Frontal cortex (tissue), 4 donors: Measurements from ENCODE around the gene UBL7. TPM values are rescaled to one million over a fixed set of nuclear protein-coding genes. Genes with fewer than 3 reads are reported as not detected.

Source experiments
- DNase-seq, 2 donors: peaks; one replicate each; pipeline ENCODE4 v3.0.0; 2012; ENCODE audit warnings: low spot score in 2 of 2
- FAIRE-seq: peaks from 2 replicates; lab custom pipeline; 2012; peaks lifted over from hg19 to GRCh38; lab: Jason Lieb, UNC
- total RNA-seq: library from RNA; depleted of rRNA; stranded (reverse); fragments of >200 nt; gene quantifications from one replicate; pipeline ENCODE4 v1.2.3, GENCODE V29; 2014
- donor health status: control.
- donor health status: control.
- donor health status: control.

The UBL7 gene
- total RNA-seq, 1 donor from 2014 or later: 28.9 TPM

- FAIRE-seq (no peak), DNase-seq (no peak)
These were observed 17.7 kb downstream of the UBL7 start for GRCh38 chr15:74443100-74443909.

- FAIRE-seq: no peak
- no peak for DNase-seq
These were observed 18.4 kb downstream of the UBL7 start for GRCh38 chr15:74442604-74443003.

DNA sequence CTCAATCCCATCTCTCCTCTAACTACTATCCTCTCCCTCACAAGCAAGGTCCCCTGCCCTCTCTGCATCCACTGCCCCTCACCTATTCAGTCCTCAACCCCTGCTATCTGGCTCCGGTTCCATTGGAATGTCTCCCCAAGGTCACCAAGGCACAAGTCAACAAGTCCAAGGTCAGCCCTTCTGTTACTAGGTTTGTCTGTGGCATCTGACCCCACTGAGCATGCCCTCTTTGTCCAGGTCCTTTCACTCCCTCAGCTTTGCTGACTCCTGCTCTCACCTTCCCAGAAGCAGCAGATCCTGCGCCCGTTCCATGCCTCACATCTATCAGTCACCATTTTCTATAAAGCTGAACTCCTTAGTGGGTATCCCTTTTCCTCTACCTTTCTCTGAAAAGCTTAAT lies 18.9 kb downstream of the UBL7 start:
- FAIRE-seq (no peak), DNase-seq (no peak)

DNA sequence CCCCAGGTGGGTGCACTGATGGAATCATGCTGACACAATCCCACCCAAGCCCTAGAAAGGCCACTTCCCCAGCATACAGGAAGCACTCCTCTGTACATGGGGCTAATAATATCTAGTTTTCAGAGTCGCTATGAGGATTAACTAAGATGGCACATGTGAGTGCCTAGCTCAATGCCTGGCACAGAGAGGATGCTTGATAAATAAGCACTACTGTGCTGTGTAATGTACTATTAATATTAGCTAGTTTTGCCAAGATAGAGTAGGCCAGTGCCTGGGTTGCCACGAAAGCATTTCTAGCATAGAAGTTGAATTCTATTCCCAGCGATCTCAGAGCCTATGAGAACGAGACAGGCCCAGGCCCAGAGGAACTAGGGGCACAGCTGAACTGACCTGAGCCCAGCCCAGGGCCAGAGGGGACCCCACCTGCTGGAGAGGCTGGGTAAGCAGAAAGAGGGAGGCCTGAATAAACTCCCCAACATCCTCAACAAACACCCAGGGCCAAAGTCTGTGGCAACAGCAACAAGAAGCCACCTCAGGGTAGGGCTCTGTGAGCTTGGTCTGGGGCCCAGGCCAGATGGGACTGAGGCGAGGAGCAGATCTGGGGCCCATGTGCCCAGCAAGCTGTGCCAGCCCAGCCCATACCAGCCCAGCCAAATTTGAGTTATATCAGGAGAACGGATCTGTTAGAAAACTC lies 19.6 kb downstream of the UBL7 start:
- FAIRE-seq: no peak
- no peak for DNase-seq

DNA sequence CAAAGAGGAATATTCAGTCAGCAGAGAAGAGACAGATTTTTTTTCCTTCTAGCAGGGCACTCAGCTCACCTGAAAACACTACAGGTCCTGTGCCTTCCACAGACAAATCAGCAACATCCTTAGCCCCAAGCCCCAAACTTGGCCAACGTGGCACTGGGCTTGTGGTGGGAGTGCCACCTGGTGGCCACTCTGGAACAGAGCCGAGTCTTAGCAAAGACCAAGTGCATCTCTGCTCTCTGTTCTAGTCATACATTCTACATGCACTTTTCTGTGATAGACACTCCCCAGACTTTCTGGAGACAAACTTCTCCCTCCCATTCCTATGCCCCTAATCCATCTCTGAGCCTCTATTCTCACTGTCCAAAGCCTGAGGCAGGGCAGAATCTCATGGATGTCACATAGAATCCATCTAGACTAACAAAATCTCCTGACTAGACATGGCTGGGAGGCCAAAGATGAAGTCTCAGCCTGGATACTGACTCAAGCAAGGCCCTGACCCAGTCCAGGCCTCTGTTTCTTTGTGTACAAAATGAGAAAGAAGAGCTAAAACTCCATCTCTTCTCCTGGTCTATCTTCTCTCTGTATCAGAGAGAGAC lies 22.1 kb downstream of the UBL7 start:
- FAIRE-seq (no peak), DNase-seq (peak; percentile 73 to 82)

GRCh38 chr15:74438206-74438605 lies 22.8 kb downstream of the UBL7 start:
- DNase-seq: no peak
- no peak for FAIRE-seq

- no peak for DNase-seq
These were observed 26.5 kb downstream of the UBL7 start for GRCh38 chr15:74434263-74435136.

DNA sequence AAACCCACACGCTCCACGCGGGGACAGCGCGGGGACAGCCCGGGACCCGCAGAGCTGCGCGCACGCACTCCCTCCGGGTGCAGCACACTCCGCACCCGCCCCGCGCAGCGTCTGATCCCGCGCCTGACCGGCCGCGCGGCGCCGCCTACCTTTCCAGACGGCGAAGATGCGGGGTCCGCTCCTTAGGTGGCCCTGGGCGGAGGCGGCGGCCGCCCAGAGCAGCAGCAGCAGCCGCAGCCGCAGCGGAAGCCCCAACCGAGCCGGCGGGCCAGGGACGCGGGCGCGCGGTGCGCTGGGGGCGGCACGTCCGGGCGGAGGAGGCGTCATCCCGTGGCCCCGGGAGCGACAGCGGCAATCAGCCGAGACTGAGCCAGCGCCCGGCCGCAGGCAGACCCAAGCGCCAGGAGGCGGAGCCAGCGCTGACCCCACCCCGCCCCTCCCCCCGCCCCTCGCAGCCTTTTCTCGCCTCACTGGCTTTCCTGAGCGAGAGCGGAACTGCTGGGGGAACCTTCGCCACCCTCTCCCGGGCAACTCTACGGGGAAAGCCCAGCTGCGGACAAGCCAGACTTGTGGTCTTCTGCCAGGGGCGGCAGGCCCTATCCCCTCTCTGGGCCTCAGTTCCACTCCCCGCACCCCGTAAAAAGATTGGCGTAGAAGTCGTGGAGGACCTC lies 27.2 kb downstream of the UBL7 start, which contains the start of gene SEMA7A:
SEMA7A (minus strand) TSS at position 367 of the 671 bp plus-strand sequence; CDS start at position 327, 40 bp downstream.
- peak; percentile 94 to 95 for DNase-seq
- FAIRE-seq: no peak

More at GRCh38 chr15:74434263-74435136, 26.5 kb downstream of the UBL7 start:
- FAIRE-seq: no peak

DNA sequence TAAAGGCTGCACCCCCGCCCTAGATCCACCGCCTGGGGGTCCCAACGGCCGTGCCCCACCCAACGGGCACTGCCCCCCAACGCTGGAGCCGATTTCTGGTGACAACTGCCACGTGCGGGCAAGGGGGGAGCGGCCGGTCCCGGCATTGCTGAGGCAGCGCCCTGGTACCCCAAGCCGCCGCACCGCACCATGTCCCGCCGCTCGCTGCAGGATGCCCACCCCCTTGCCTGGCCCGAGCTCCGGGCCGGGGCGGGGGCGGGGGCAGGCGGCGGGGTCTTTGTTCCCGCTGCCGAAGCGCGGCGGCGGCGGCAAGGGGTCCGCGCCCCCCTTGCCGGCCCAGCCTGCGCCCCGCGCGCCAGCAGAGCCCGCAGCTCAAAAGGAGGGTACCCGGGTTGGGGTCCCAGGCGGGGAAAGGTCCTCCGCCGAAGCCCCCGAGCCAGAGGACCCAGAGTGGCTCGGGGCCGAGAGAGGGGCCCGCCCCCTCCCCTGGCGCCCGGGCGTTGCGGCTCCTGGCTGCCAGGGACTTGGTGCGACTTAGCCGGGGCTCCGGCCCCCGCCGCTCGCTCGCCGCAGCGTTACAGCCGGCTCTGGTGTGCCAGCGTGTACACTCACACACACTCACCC lies 27.9 kb downstream of the UBL7 start:
- FAIRE-seq: no peak
- no peak for DNase-seq

- DNase-seq: no peak
- FAIRE-seq: no peak
These were observed 28.5 kb downstream of the UBL7 start for GRCh38 chr15:74432271-74432967.

- FAIRE-seq: no peak
- no peak for DNase-seq
These were observed 29.3 kb downstream of the UBL7 start for GRCh38 chr15:74431645-74432044.

GRCh38 chr15:74431116-74431515 lies 29.8 kb downstream of the UBL7 start:
- DNase-seq (no peak), FAIRE-seq (no peak)

DNA sequence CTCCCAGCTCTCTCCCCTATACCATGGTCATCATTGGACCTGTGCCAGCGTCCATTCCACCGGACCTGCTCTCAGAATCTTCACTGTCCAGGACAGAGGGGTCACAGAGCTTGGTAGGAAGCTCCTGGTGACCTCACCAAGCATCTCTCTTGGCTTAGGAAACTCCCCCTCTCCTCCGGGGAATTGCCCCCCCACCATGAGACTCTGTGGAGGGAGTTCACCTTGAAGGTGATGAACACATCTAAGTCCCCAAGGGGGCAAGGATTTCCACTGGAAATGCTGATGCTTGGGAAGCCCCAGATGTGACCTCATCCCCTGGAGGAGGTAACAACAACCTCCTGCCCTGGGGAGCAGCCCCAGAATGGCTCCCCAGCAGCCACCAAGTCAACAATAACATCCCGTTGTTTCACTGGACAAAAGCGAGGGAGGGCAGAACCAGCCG lies 30.4 kb downstream of the UBL7 start:
- DNase-seq (no peak), FAIRE-seq (no peak)

DNA sequence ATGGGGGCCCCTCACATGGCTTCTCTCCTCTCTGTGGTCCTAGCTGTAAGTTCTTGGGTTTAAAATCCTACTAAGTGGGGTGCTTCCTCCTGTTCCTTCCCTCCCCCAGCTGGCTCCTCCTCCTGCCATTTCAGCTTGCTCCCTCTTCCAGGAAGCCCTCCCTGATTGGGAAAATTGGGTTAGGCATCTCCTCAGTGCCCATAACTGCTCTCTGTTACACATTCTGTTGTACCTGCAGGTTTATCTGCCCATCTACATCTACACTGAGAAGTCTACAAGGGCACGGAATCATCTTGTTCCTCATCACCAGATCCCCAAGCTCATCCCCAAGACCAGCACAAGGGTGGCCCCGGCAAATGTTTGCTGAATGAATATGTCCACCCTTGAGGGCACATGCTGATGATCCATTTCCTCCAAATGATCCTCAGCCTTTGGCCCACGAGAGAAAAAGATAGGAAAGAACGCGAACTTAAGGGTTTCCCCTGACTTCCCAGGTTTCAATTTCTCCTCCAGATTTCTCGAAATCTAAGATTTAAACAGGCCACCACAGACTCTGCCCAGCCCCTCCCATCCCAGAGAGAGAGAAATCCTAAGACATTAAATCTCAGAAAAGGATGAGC lies 31.1 kb downstream of the UBL7 start:
- FAIRE-seq: no peak

GRCh38 chr15:74428970-74429780 lies 31.8 kb downstream of the UBL7 start:
- FAIRE-seq (no peak), DNase-seq (no peak)

More for the DNA sequence above, 31.1 kb downstream of the UBL7 start:
- no peak for DNase-seq

DNA sequence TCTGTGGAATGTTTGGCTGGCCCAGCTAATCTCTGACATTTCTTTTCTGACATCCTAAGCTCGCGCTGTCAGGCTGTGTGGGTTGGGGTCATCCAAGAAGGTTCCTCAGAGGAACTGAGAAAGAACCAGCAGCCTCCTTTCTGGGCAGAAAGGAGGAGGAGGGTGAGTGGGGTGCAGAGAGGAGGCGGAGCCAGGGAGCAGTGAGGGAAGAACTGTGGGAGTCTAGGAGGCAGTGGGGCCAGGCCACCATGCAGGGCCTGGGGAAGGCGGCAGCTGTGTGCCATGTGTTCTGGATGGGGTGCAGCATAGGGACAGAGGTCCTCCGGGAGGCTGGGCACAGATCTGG lies 32.5 kb downstream of the UBL7 start:
- DNase-seq: no peak
- FAIRE-seq: no peak
